ENCODE data around the gene CISH.

DNA sequence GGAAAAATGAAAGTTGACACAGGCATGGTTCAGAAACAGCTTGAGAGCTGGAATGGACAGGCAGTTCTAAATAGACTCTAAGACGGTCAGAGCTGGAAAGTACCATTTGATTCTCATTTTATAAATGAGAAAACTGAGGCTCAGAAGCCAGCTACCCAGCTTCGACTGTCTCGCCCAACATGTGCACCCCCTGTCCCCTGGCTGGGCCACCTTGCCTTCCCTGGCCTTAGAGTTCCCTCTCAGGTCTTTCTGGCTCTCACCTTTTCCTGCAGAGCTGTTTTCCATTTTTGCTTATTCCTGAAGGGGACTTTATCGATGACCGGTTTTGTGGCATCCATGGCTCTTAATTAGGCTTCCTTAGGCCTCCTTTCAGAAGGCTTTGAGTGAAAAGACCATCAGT lies 45.8 kb upstream of the CISH start:
- TF ChIP-seq CTCF (IDR thresholded peaks at IDR 0.05) (no peak), POLR2A (IDR thresholded peaks at IDR 0.05) (no peak)
